KBM-7 (cell line): ENCODE results near the gene AGBL1.
"Not testable (repeated sequence)": the region's sequence is repeated elsewhere in the genome, so short reads cannot be mapped to it uniquely, and the experiment has no call there.

Source experiments
- DNase-seq: peaks from one replicate; pipeline ENCODE4 v3.0.0-alpha.2; 2015
- in situ Hi-C: fragments of 300-500 bp; cut with MboI; formaldehyde crosslinking; loops from 2 replicates; pipeline ENCODE4 v1.14.3; 2020; ENCODE audit warnings: low sequenced_read_pairs, low pct_unique_long_range_greater_than_20kb, mixed read lengths

Gene AGBL1

GRCh38 chr15:87031540-87032230 is 952.0 kb downstream of the AGBL1 start:
- in situ Hi-C loops, result no loop called here
- DNase-seq, result no peak

- no peak for DNase-seq
- in situ Hi-C loops, result no loop called here
Observed at GRCh38 chr15:87032295-87032694, 952.6 kb downstream of the AGBL1 start.

- no peak for DNase-seq
Observed at GRCh38 chr15:87033056-87033455, 953.4 kb downstream of the AGBL1 start.

GRCh38 chr15:87034886-87035285 is 955.2 kb downstream of the AGBL1 start:
- no peak for DNase-seq
- in situ Hi-C loops, result no loop called here

More at GRCh38 chr15:87033056-87033455, 953.4 kb downstream of the AGBL1 start:
- in situ Hi-C loops, result no loop called here

GRCh38 chr15:87038404-87038803 is 958.7 kb downstream of the AGBL1 start:
- peak; percentile 25 for DNase-seq
- in situ Hi-C loops, result no loop called here

- DNase-seq, in situ Hi-C loops: not testable (repeated sequence)
Observed at GRCh38 chr15:87042619-87043018, 962.9 kb downstream of the AGBL1 start.

- in situ Hi-C loops, result no loop called here
- no peak for DNase-seq
Observed at GRCh38 chr15:87045746-87046145, 966.1 kb downstream of the AGBL1 start.

GRCh38 chr15:87047203-87047965 is 967.7 kb downstream of the AGBL1 start:
- in situ Hi-C loops, result no loop called here

More at GRCh38 chr15:87047203-87047965, 967.7 kb downstream of the AGBL1 start:
- DNase-seq, result no peak
